ENCODE results near the gene CHIC2.

CHIC2 gene

DNA sequence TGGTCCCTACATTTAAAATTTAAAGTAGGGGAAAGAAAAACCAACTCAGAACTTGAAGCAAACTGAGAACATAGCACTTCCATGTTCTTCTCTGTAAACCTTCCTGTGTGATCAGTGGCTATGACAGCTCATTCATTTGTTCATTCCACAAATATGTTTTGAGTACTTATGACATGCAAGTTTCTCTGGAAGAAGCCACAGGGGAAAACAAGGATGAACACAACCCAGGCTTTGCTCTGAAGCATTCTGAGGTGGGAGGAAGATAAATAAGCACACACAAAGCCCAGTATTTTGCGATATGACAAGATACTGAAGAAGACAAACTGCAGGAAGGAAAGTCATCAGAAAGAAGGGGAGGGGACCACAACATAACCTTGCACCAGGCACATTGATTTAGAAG lies 96.4 kb downstream of the CHIC2 start:
- Histone ChIP-seq H3K9ac (ENCODE audit: low read length) (no peak overlapping the region), H4K20me1 (ENCODE audit: insufficient read depth, low read length) (no peaks in the 10 kb centered on the region), H3K27ac (ENCODE audit: low read depth, low read length, poor library complexity, severe bottlenecking) (no peak overlapping the region), H3K27me3 (ENCODE audit: insufficient read depth, low read length) (no peaks in the 10 kb centered on the region), H3K4me3 (ENCODE audit: low read depth, low read length, poor library complexity, severe bottlenecking) (no peak overlapping the region), H3K9me2 (ENCODE audit: low read depth, low read length) (no peaks in the 10 kb centered on the region), H3F3A (ENCODE audit: insufficient read depth, low read length) (no peaks in the 10 kb centered on the region), H3K36me3 (ENCODE audit: insufficient read depth, low read length) (no peaks in the 10 kb centered on the region), H3K4me1 (ENCODE audit: insufficient read depth, low read length, severe bottlenecking) (no peaks in the 10 kb centered on the region), H2AFZ (ENCODE audit: low read length) (no peak overlapping the region), H3K79me2 (ENCODE audit: insufficient read depth, low read length) (no peaks in the 10 kb centered on the region), H3K9me3 (ENCODE audit: low read length) (no peaks in the 10 kb centered on the region), H3K4me2 (ENCODE audit: low read length) (no peak overlapping the region)
- no peak for TF ChIP-seq EZH2 (IDR thresholded peaks at IDR 0.05; ENCODE audit: borderline replicate concordance, low read length)
- TF ChIP-seq, protein P1, sequence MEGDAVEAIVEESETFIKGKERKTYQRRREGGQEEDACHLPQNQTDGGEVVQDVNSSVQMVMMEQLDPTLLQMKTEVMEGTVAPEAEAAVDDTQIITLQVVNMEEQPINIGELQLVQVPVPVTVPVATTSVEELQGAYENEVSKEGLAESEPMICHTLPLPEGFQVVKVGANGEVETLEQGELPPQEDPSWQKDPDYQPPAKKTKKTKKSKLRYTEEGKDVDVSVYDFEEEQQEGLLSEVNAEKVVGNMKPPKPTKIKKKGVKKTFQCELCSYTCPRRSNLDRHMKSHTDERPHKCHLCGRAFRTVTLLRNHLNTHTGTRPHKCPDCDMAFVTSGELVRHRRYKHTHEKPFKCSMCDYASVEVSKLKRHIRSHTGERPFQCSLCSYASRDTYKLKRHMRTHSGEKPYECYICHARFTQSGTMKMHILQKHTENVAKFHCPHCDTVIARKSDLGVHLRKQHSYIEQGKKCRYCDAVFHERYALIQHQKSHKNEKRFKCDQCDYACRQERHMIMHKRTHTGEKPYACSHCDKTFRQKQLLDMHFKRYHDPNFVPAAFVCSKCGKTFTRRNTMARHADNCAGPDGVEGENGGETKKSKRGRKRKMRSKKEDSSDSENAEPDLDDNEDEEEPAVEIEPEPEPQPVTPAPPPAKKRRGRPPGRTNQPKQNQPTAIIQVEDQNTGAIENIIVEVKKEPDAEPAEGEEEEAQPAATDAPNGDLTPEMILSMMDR (IDR thresholded peaks at IDR 0.05; ENCODE audit: low read length), result no peak

DNA sequence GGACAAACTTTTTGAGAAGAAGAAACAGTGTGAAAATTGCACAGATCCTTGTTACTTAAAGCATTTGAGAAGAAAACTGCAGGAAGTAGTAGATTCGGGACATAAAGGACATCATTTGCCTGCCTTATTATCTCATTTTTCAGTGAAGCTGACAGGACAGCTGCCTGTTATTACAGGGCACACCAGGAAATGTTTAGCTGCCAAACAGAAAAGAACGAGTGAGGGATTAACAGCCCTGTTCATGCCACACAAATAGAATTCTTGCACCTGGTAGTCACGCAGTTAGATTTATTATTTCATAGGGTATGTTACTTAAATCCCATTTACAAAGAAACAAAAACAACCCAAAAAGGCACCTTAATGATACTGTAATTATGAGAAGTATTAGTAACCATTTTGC lies 100.6 kb downstream of the CHIC2 start:
- Histone ChIP-seq H3K9me2 (ENCODE audit: low read depth, low read length) (no peaks in the 10 kb centered on the region), H3F3A (ENCODE audit: insufficient read depth, low read length) (no peaks in the 10 kb centered on the region), H3K4me2 (ENCODE audit: low read length) (no peak overlapping the region), H3K36me3 (ENCODE audit: insufficient read depth, low read length) (no peaks in the 10 kb centered on the region), H3K27me3 (ENCODE audit: insufficient read depth, low read length) (no peaks in the 10 kb centered on the region), H3K9ac (ENCODE audit: low read length) (no peak overlapping the region), H3K79me2 (ENCODE audit: insufficient read depth, low read length) (no peaks in the 10 kb centered on the region), H3K4me1 (ENCODE audit: insufficient read depth, low read length, severe bottlenecking) (no peaks in the 10 kb centered on the region), H4K20me1 (ENCODE audit: insufficient read depth, low read length) (no peaks in the 10 kb centered on the region), H3K4me3 (ENCODE audit: low read depth, low read length, poor library complexity, severe bottlenecking) (no peak overlapping the region), H2AFZ (ENCODE audit: low read length) (no peak overlapping the region), H3K27ac (ENCODE audit: low read depth, low read length, poor library complexity, severe bottlenecking) (no peak overlapping the region), H3K9me3 (ENCODE audit: low read length) (no peaks in the 10 kb centered on the region)
- no peak for TF ChIP-seq EZH2 (IDR thresholded peaks at IDR 0.05; ENCODE audit: borderline replicate concordance, low read length)
- TF ChIP-seq, protein P1 (IDR thresholded peaks at IDR 0.05; ENCODE audit: low read length), result no peak

DNA sequence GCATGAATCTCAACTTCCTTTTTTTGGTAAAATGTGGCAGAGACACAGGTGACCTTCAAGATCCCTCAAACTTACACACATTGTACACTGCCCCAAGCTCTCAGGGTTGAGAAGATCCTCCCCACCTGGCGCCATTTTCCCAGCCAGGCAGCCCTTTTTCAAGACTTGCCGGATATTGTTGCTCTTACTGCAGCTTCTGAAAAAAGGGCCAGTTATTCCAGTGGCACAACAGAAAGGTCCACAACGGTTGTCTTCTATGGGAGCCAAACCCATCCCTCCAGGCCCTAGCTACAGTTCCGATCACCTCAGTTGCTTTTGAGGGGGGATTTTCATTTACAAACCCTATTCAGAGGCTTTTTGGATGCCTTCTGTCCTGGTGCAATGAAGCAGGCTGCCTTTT lies 101.1 kb downstream of the CHIC2 start:
- no peaks in the 10 kb centered on the region for H3F3A ChIP-seq (ENCODE audit: insufficient read depth, low read length)
- no peak overlapping the region for H3K27ac ChIP-seq (ENCODE audit: low read depth, low read length, poor library complexity, severe bottlenecking)
- no peaks in the 10 kb centered on the region for H3K4me1 ChIP-seq (ENCODE audit: insufficient read depth, low read length, severe bottlenecking)
- H3K4me3 ChIP-seq (ENCODE audit: low read depth, low read length, poor library complexity, severe bottlenecking), result no peak overlapping the region
- H3K27me3 ChIP-seq (ENCODE audit: insufficient read depth, low read length), result no peaks in the 10 kb centered on the region
- no peaks in the 10 kb centered on the region for H4K20me1 ChIP-seq (ENCODE audit: insufficient read depth, low read length)
- no peaks in the 10 kb centered on the region for H3K79me2 ChIP-seq (ENCODE audit: insufficient read depth, low read length)
- H3K9me2 ChIP-seq (ENCODE audit: low read depth, low read length), result no peaks in the 10 kb centered on the region
- no peak overlapping the region for H3K4me2 ChIP-seq (ENCODE audit: low read length)
- no peak overlapping the region for H3K9ac ChIP-seq (ENCODE audit: low read length)
- no peak overlapping the region for H2AFZ ChIP-seq (ENCODE audit: low read length)
- H3K9me3 ChIP-seq (ENCODE audit: low read length), result no peaks in the 10 kb centered on the region
- no peaks in the 10 kb centered on the region for H3K36me3 ChIP-seq (ENCODE audit: insufficient read depth, low read length)
- no peak for TF ChIP-seq EZH2 (IDR thresholded peaks at IDR 0.05; ENCODE audit: borderline replicate concordance, low read length)
- TF ChIP-seq, protein P1 (IDR thresholded peaks at IDR 0.05; ENCODE audit: low read length), result no peak
